ENCODE results near the gene IKZF2. TPM values are rescaled to one million over a fixed set of nuclear protein-coding genes. Genes with fewer than 3 reads are reported as not detected.

IKZF2 gene
- total RNA-seq (2014; rRNA removed) (5.2 and 8.2 TPM in 2 replicates), Bru-seq, nascent RNA (percentile 65 among the genes with signal in this experiment), BruChase-seq, experiment 1, labeled RNA remaining after a 6-hour chase (percentile 43 among the genes with signal in this experiment), BruChase-seq, experiment 2, labeled RNA remaining after a 2-hour chase (percentile 55 among the genes with signal in this experiment)
- long read RNA-seq, partial matches to known transcripts, result 1 of 6 reads
- long read RNA-seq, other reads (novel, unspliced or antisense), result 5 of 6 reads

GRCh38 chr2:213151437-213152064 lies at the start of gene IKZF2:
IKZF2 (minus strand) TSS chr2:213151612; CDS start chr2:213148629, 2,983 bp downstream.
- no peaks in the 10 kb centered on the region for H3K36me3 ChIP-seq (ENCODE audit: low read depth, low read length)
- ChIA-PET CTCF (interaction anchor here (0.5 to 0.9 kb wide), 3 partner anchors 246 to 374 kb away, joined by 4 to 6 read pairs (median 6); no protein-coding TSS in a partner anchor), POLR2A (ENCODE audit: unreplicated experiment) (interaction anchor here (0.5 kb wide), 1 partner anchor 111 kb away, joined by 4 read pairs; no protein-coding TSS in a partner anchor)
- H4K20me1 ChIP-seq (ENCODE audit: low read length), result no peaks in the 10 kb centered on the region
- no peaks in the 10 kb centered on the region for H3K9me3 ChIP-seq (ENCODE audit: low read length)
- peak; percentile 72 for ATAC-seq
- H3K27ac ChIP-seq (ENCODE audit: low read length), result peak within 1 kb of the TSS; percentile 73
- H2AFZ ChIP-seq (ENCODE audit: low read length), result peak within 1 kb of the TSS; percentile 97
- H3K27me3 ChIP-seq (ENCODE audit: low read length), result no peaks in the 10 kb centered on the region
- intact Hi-C loops (cut with micrococcal nuclease), result loop anchor here (2.0 to 5.0 kb wide), 6 partner anchors 33 to 259 kb away; no protein-coding TSS in a partner anchor
- no peak for TF ChIP-seq CTCF (conservative IDR thresholded peaks at IDR 0.05; ENCODE audit: low read depth, low read length)
- TF ChIP-seq EZH2phosphoT487 (IDR thresholded peaks at IDR 0.05; ENCODE audit: borderline replicate concordance, low read length), result no peak
- no peak for TF ChIP-seq EZH2 (IDR thresholded peaks at IDR 0.05; ENCODE audit: low read length, unreplicated experiment)
- no peaks in the 10 kb centered on the region for H3K9me2 ChIP-seq (replicated peaks; ENCODE audit: low read length)
- DNase-seq, result peak; percentile 86
- BruUV-seq (replicated peaks), result no TSS peak
- peaks cover 7% of the 10 kb centered on the region for H3F3A ChIP-seq (ENCODE audit: low read length, unreplicated experiment)
- H3K4me3 ChIP-seq (ENCODE audit: low read length), result peak within 1 kb of the TSS; percentile 91
- H3K79me2 ChIP-seq (ENCODE audit: low read length), result peaks cover 21% of the 10 kb centered on the region
- H3K4me1 ChIP-seq (ENCODE audit: insufficient read depth, low read length), result peaks cover 24% of the 10 kb centered on the region
- H3K9ac ChIP-seq (ENCODE audit: low read length), result peak within 1 kb of the TSS; percentile 84
- H3K4me2 ChIP-seq (ENCODE audit: low read length), result peak within 1 kb of the TSS; percentile 95

- H3K9me2 ChIP-seq (replicated peaks; ENCODE audit: low read length), result peaks cover 6% of the 10 kb centered on the region; the same call in 1 of the 2 replicates
- ChIA-PET CTCF (no interaction called here), POLR2A (ENCODE audit: unreplicated experiment) (interaction anchor here (0.6 kb wide), 1 partner anchor 74 kb away, joined by 3 read pairs; no protein-coding TSS in a partner anchor)
- H3K27me3 ChIP-seq (ENCODE audit: low read length), result no peaks in the 10 kb centered on the region
- no peaks in the 10 kb centered on the region for H3K4me1 ChIP-seq (ENCODE audit: insufficient read depth, low read length)
- DNase-seq (no peak), ATAC-seq (no peak)
- intact Hi-C loops (cut with micrococcal nuclease), result no loop called here
- no TSS peak for BruUV-seq (replicated peaks)
- H3K4me2 ChIP-seq (ENCODE audit: low read length), result no peak overlapping the region
- H3F3A ChIP-seq (ENCODE audit: low read length, unreplicated experiment), result no peaks in the 10 kb centered on the region
- no peaks in the 10 kb centered on the region for H3K36me3 ChIP-seq (ENCODE audit: low read depth, low read length)
- TF ChIP-seq CTCF (conservative IDR thresholded peaks at IDR 0.05; ENCODE audit: low read depth, low read length) (no peak), EZH2 (IDR thresholded peaks at IDR 0.05; ENCODE audit: low read length, unreplicated experiment) (no peak), EZH2phosphoT487 (IDR thresholded peaks at IDR 0.05; ENCODE audit: borderline replicate concordance, low read length) (no peak)
- no peaks in the 10 kb centered on the region for H4K20me1 ChIP-seq (ENCODE audit: low read length)
- H3K27ac ChIP-seq (ENCODE audit: low read length), result no peak overlapping the region
- H3K4me3 ChIP-seq (ENCODE audit: low read length), result no peak overlapping the region
- H3K79me2 ChIP-seq (ENCODE audit: low read length), result no peaks in the 10 kb centered on the region
- H2AFZ ChIP-seq (ENCODE audit: low read length), result no peak overlapping the region
- no peak overlapping the region for H3K9ac ChIP-seq (ENCODE audit: low read length)
- no peaks in the 10 kb centered on the region for H3K9me3 ChIP-seq (ENCODE audit: low read length)
Observed at GRCh38 chr2:213199871-213200270, 48.5 kb upstream of the IKZF2 start.

Data from PC-3 (cell line).